Activated naive CD8-positive, alpha-beta T cell treated with anti-CD3 and anti-CD28 coated beads, Interleukin-2, amount 10 ng/mL, durations not matched to agents 7 days and 5 days (primary cell): ENCODE data around the gene REP15. TPM values are rescaled to one million over a fixed set of nuclear protein-coding genes. Genes with fewer than 3 reads are reported as not detected.

Experiments
- total RNA-seq, 2 experiments: library from RNA; stranded (reverse); gene quantifications; one replicate each; pipeline ENCODE4 v1.2.3, GENCODE V29; 2021

The REP15 gene
- total RNA-seq, 2 experiments from 2014 or later = 0.28 TPM; not detected in 1

Other genes starting within 250 kb of the REP15 start
- gene SMCO2, start 249.7 kb upstream of the REP15 start, total RNA-seq = not detected
- 10 to 100 TPM; 14.6 to 18.2 TPM for gene PPFIBP1, start 172.2 kb upstream of the REP15 start, total RNA-seq
- gene MRPS35, start 14.4 kb downstream of the REP15 start, total RNA-seq = 10 to 100 TPM; 31.5 to 31.9 TPM
- 10 to 100 TPM; 16.8 to 17.7 TPM for gene KLHL42, start 83.8 kb downstream of the REP15 start, total RNA-seq
- not detected for gene MANSC4, start 83.8 kb downstream of the REP15 start, total RNA-seq